Astrocyte (in vitro differentiated cells and primary cell): ENCODE data around the gene LHPP.

ENCODE experiments used
- CTCF ChIP-seq: IDR thresholded peaks from 2 replicates; pipeline ENCODE4 v1.5.1; 2011; ENCODE audit warnings: low read depth, mild to moderate bottlenecking, inconsistent platforms, low read length, moderate library complexity; ENCODE audit not compliant: insufficient read depth
- EZH2 ChIP-seq: IDR thresholded peaks from 2 replicates; pipeline ENCODE4 v1.6.1; 2012; ENCODE audit warnings: mild to moderate bottlenecking, low read length, inconsistent platforms; ENCODE audit not compliant: insufficient read depth

- no peak for TF ChIP-seq CTCF
- no peak for TF ChIP-seq EZH2
These were observed 97.0 kb downstream of the LHPP start for GRCh38 chr10:124558339-124559321.
